SHP77 (cell line): ENCODE measurements around the gene RNU5B-1.

ENCODE experiments used
- DNase-seq, 2 experiments: peaks; one replicate each; lab custom pipeline; 2025; lab: John Stamatoyannopoulos, UW

Gene RNU5B-1

GRCh38 chr15:65304381-65305149 lies at the start of gene RNU5B-1:
Gene RNU5B-1 (plus strand): TSS chr15:65304677.
- peak; percentile 99 for DNase-seq

GRCh38 chr15:65254758-65255157 lies 49.7 kb upstream of the RNU5B-1 start:
- DNase-seq: no peak

GRCh38 chr15:65255486-65256140 lies 48.9 kb upstream of the RNU5B-1 start:
- DNase-seq: no peak

GRCh38 chr15:65258375-65259262 lies 45.9 kb upstream of the RNU5B-1 start:
- no peak for DNase-seq

GRCh38 chr15:65259367-65259797 lies 45.1 kb upstream of the RNU5B-1 start:
- no peak for DNase-seq

- DNase-seq: no peak
Measured at GRCh38 chr15:65260968-65261367, 43.5 kb upstream of the RNU5B-1 start.

GRCh38 chr15:65263313-65263712 lies 41.2 kb upstream of the RNU5B-1 start:
- DNase-seq: no peak

- DNase-seq: no peak
Measured at GRCh38 chr15:65264863-65265430, 39.5 kb upstream of the RNU5B-1 start.

- DNase-seq: no peak
Measured at GRCh38 chr15:65266469-65266868, 38.0 kb upstream of the RNU5B-1 start.

- no peak for DNase-seq
Measured at GRCh38 chr15:65268411-65268810, 36.1 kb upstream of the RNU5B-1 start.

- peak; percentile 49 to 50 for DNase-seq
Measured at GRCh38 chr15:65270811-65271545, 33.5 kb upstream of the RNU5B-1 start.

GRCh38 chr15:65275104-65275727 lies 29.3 kb upstream of the RNU5B-1 start:
- no peak for DNase-seq

- no peak for DNase-seq
Measured at GRCh38 chr15:65275728-65276126, 28.8 kb upstream of the RNU5B-1 start.

- no peak for DNase-seq
Measured at GRCh38 chr15:65277015-65277414, 27.5 kb upstream of the RNU5B-1 start.

- no peak for DNase-seq
Measured at GRCh38 chr15:65278480-65278879, 26.0 kb upstream of the RNU5B-1 start.

GRCh38 chr15:65285291-65286068 lies 19.0 kb upstream of the RNU5B-1 start:
- DNase-seq: no peak

- DNase-seq: peak in 1 of 2 experiments; percentile 52
Measured at GRCh38 chr15:65286069-65286703, 18.3 kb upstream of the RNU5B-1 start.

GRCh38 chr15:65286704-65287519 lies 17.6 kb upstream of the RNU5B-1 start, which contains the start of gene PARP16:
Gene PARP16 (minus strand): TSS chr15:65286883. CDS start chr15:65286426, 457 bp downstream.
- peak; percentile 94 to 96 for DNase-seq

GRCh38 chr15:65287520-65287855 lies 17.0 kb upstream of the RNU5B-1 start:
- DNase-seq: no peak
